ENCODE measurements around the gene GAL3ST3.

DNA sequence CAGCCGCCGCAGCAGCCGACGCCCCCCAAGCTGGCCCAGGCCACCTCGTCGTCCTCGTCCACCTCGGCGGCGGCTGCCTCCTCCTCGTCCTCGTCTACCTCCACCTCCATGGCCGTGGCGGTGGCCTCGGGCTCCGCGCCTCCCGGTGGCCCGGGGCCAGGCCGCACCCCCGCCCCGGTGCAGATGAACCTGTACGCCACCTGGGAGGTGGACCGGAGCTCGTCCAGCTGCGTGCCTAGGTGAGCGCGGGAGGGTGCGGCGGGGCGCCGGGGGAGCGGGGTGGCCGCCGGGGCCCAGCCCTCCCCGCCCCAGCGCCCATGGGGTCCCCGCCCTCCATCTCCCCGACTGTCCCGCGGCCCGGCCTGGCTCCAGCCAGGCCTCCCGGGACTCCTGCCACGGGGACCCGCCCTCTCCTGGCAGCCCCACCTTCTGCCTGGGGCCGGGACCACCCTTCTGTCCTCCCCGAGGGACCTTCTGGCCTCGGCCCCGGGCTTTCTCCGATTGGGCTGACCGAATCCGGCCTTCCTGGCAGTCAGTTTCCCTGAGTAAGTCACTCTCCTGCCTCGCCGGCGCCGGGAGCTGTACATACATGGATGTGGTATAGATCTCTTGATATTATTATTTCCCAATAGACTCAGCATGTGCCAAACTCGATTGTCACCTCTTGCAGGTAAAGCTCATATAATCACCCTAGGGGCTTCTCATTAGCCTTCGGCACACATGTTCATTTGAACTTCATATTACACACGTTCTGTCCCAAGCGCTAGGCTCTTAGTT lies 21.8 kb upstream of the GAL3ST3 start:
- TF ChIP-seq, protein P1, sequence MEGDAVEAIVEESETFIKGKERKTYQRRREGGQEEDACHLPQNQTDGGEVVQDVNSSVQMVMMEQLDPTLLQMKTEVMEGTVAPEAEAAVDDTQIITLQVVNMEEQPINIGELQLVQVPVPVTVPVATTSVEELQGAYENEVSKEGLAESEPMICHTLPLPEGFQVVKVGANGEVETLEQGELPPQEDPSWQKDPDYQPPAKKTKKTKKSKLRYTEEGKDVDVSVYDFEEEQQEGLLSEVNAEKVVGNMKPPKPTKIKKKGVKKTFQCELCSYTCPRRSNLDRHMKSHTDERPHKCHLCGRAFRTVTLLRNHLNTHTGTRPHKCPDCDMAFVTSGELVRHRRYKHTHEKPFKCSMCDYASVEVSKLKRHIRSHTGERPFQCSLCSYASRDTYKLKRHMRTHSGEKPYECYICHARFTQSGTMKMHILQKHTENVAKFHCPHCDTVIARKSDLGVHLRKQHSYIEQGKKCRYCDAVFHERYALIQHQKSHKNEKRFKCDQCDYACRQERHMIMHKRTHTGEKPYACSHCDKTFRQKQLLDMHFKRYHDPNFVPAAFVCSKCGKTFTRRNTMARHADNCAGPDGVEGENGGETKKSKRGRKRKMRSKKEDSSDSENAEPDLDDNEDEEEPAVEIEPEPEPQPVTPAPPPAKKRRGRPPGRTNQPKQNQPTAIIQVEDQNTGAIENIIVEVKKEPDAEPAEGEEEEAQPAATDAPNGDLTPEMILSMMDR (IDR thresholded peaks at IDR 0.05), result no peak
- TF ChIP-seq ZFX (IDR thresholded peaks at IDR 0.05; ENCODE audit: borderline replicate concordance), result no peak
